C4-2B (cell line): Measurements from ENCODE around the gene ESYT2.

ENCODE experiments used
- CTCF ChIP-seq: fragments of 450-650 bp; conservative IDR thresholded peaks from 2 replicates; pipeline ENCODE4 v1.5.1; 2017; ENCODE audit warnings: mild to moderate bottlenecking
- ZFX ChIP-seq: fragments of 450-650 bp; IDR thresholded peaks from 2 replicates; pipeline ENCODE4 v1.6.1; 2017

- TF ChIP-seq CTCF, result no peak
- no peak for TF ChIP-seq ZFX
These were observed 47.7 kb upstream of the ESYT2 start for GRCh38 chr7:158876984-158877383.
